Measurements from ENCODE around the gene TMC6.
"Not testable (repeated sequence)": the region's sequence is repeated elsewhere in the genome, so short reads cannot be mapped to it uniquely, and the experiment has no call there.

TMC6 gene, protein sequence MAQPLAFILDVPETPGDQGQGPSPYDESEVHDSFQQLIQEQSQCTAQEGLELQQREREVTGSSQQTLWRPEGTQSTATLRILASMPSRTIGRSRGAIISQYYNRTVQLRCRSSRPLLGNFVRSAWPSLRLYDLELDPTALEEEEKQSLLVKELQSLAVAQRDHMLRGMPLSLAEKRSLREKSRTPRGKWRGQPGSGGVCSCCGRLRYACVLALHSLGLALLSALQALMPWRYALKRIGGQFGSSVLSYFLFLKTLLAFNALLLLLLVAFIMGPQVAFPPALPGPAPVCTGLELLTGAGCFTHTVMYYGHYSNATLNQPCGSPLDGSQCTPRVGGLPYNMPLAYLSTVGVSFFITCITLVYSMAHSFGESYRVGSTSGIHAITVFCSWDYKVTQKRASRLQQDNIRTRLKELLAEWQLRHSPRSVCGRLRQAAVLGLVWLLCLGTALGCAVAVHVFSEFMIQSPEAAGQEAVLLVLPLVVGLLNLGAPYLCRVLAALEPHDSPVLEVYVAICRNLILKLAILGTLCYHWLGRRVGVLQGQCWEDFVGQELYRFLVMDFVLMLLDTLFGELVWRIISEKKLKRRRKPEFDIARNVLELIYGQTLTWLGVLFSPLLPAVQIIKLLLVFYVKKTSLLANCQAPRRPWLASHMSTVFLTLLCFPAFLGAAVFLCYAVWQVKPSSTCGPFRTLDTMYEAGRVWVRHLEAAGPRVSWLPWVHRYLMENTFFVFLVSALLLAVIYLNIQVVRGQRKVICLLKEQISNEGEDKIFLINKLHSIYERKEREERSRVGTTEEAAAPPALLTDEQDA

DNA sequence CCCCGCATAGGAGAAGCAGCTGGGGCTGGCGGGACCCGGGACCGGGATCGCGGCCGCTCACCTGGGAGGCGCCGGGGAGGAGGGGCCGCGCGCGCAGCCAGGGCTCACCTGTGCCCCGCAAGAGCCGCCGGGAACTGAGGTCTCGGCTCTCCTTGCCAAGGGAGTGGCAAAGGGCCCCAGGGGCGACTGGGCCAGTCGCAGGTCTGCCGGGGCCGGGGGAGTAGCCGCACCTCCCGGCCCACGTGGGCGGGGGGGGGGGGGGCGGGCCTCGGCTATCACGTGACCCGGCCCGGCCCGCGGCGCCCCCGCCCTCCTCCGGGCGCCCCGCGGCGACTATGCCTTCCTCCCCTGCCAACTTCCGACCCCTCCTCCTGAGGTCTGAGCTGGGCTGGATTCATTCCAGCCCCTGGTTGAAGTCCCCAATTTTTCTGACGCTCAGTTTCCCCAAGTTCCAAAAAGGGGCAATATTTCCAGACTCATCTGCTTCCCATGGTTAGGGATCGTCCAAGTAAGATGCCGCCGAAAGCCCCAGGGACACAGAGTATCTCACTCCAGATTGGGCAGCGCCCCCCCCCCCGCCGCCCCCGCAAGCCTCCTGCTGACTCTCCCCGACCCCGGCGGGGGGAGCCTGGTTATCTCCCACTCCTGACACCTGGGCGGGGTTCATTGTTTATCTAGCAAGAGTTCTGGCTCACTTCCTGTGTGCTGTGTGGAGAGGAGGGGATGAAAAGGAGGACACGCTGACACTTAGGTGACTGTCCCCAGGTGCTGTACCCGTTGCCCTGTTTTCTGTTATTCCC is at the start of gene TMC6:
Gene TMC6 (minus strand): TSS at position 205 of the 800 bp plus-strand sequence. CDS start 1,923 bp downstream, outside the sequence.
- H3K9me3 ChIP-seq (ENCODE audit: low read length): no peaks in the 10 kb centered on the region
- H2AFZ ChIP-seq (ENCODE audit: low read depth, low read length): no peak within 1 kb of the TSS
- no peaks in the 10 kb centered on the region for H3K36me3 ChIP-seq (ENCODE audit: insufficient read depth, low read length)
- H3K4me3 ChIP-seq (ENCODE audit: low read length): peak within 1 kb of the TSS; percentile 41
- peaks cover 35% of the 10 kb centered on the region for H3K27me3 ChIP-seq (ENCODE audit: insufficient read depth, low read length)
- peaks cover 11% of the 10 kb centered on the region for H3K4me1 ChIP-seq (ENCODE audit: insufficient read depth, low read length)

DNA sequence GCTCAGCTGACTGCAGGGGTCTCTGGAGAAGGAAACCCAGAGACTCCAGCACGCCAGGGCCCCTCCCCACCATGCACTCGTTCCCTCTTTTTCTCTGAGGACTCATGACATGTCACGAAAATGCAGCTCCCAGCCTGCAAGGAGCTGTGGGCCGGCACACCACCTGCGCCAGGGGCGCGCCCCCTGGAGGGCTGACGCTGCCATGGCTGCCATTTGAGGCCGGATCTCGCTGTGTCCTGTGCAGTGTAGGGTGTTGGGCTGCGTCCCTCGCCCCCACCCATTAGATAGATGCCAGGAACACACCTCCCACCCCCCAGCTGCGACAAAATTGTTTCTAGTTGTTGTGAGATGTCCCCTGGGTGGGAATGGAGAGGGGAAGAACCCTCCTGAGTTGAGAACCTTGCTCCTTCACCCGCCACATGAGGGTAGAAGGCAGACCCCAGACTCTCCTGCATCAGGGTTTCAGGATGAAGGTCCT is 48.0 kb upstream of the TMC6 start:
- H3K9me3 ChIP-seq (ENCODE audit: low read length): no peaks in the 10 kb centered on the region
- H3K36me3 ChIP-seq (ENCODE audit: insufficient read depth, low read length): peaks cover 45% of the 10 kb centered on the region
- H3K4me3 ChIP-seq (ENCODE audit: low read length): no peak overlapping the region
- no peak overlapping the region for H2AFZ ChIP-seq (ENCODE audit: low read depth, low read length)
- no peaks in the 10 kb centered on the region for H3K27me3 ChIP-seq (ENCODE audit: insufficient read depth, low read length)
- peaks cover 2% of the 10 kb centered on the region for H3K4me1 ChIP-seq (ENCODE audit: insufficient read depth, low read length)

DNA sequence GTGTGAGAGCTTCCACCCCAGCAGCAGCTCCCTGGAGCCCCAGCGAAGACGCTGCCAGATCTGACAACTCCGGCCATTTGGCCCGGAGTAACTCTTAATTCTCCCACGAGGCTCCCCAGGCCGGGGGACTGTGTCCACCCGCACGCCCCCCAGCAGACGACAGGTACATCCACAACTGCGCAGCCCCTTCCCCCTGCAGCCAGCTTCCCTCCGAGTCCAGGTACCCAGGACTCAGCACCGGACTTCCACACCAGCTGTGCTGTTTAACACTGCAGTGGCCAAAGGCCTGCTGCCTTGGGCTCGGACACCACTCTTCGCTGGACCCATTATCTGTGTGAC is 47.1 kb upstream of the TMC6 start:
- Histone ChIP-seq H3K27me3 (ENCODE audit: insufficient read depth, low read length) (no peaks in the 10 kb centered on the region), H3K9me3 (ENCODE audit: low read length) (no peaks in the 10 kb centered on the region), H3K4me1 (ENCODE audit: insufficient read depth, low read length) (peaks cover 2% of the 10 kb centered on the region), H3K4me3 (ENCODE audit: low read length) (no peak overlapping the region), H2AFZ (ENCODE audit: low read depth, low read length) (no peak overlapping the region), H3K36me3 (ENCODE audit: insufficient read depth, low read length) (peaks cover 45% of the 10 kb centered on the region)

DNA sequence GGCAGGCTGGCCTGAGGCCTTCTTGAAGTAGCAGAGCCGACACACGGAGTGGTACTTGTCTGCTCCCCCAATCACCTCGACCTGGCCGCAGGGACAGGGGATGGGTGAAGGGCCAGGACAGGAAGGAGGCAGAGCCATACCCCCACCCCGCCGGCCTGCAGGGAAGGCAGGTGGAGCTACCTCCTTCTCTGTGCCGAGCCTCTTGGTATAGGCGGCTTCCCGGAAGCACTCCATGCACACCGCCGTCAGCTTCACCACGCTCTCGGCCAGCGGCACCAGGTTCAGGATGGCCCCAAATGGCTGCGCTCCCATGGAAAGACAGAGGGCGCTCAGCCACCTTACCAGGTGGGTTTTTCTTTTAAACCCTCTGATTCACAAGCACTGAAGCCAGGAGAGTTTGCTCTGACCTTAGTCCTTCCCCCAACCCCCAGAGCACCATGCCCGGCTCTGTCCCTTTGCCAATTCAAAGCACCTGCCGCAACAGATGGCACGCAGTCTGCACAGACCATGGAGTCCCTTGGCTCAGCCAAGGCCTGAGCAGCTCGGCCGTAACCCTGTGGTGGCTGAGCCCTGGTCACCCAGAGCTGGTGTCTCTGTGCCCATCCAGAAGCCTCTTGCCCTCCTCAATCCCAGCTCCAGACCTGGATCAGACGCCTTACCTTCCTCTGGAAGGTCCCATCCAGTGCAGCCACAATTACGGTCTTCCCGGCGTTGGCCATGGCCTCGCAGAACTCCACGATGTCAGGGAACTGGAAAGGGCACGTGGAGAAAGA is 46.5 kb upstream of the TMC6 start:
- Histone ChIP-seq H3K9me3 (ENCODE audit: low read length) (no peaks in the 10 kb centered on the region), H3K36me3 (ENCODE audit: insufficient read depth, low read length) (peaks cover 43% of the 10 kb centered on the region), H3K4me3 (ENCODE audit: low read length) (no peak overlapping the region), H3K4me1 (ENCODE audit: insufficient read depth, low read length) (peaks cover 2% of the 10 kb centered on the region), H3K27me3 (ENCODE audit: insufficient read depth, low read length) (no peaks in the 10 kb centered on the region), H2AFZ (ENCODE audit: low read depth, low read length) (no peak overlapping the region)

DNA sequence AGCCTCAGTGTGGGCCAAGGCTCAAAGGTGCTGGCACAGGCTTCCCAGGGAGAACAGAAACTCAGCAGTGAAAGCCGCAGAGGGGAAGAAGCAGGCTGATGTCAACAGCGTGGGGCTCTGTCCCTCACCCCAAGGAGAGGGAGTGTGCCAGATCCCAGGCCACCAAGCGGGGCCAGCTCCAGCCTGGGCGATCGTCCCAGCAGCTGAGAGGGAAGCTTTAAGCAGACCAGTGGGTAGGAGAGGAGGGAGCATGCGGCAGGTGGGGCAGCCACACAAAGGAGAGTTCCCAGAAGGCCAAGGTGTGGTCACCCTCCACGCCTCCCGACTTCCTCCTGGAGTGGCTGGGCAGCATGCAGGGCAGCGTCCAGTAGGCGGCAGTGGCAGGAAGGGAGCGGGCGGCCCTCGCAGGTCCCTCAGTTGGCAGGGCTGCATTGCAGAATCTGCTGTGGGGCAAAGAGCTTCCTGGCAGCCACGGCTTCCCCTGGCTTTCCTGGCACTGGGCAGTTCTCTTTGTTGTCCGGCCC is 45.9 kb upstream of the TMC6 start:
- Histone ChIP-seq H3K9me3 (ENCODE audit: low read length) (no peaks in the 10 kb centered on the region), H2AFZ (ENCODE audit: low read depth, low read length) (no peak overlapping the region), H3K4me3 (ENCODE audit: low read length) (no peak overlapping the region), H3K27me3 (ENCODE audit: insufficient read depth, low read length) (no peaks in the 10 kb centered on the region), H3K4me1 (ENCODE audit: insufficient read depth, low read length) (peaks cover 2% of the 10 kb centered on the region), H3K36me3 (ENCODE audit: insufficient read depth, low read length) (peaks cover 37% of the 10 kb centered on the region)

DNA sequence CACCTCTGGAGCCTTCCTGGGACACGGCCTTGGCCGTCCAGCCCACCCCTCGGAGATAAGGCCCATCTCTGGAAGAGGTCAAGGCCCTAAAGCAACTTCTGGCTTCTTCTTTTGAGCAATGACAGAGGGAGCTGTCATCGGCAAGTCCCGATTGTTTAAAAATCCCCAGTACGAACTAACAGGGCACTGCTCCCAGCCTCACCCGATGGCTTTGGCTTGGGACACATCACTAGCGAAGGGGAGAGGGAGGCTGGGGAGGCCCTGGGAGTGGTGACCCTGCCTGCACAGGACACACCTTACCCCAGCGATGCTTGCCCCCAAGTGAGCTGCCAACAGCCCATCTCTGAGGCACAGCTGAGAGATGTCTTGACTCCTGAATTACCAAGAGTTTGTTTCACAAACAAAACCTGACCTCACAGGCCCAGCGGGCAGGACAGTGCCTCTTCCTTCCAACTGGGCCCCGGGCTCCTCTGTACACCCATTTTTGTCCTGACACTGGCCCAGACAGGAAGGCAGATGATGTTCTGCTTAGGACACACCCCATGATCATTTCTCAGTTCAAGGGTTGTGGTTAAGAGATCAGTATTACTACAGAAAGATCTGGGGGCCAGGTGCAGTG is 44.7 kb upstream of the TMC6 start:
- Histone ChIP-seq H3K27me3 (ENCODE audit: insufficient read depth, low read length) (no peaks in the 10 kb centered on the region), H3K9me3 (ENCODE audit: low read length) (no peaks in the 10 kb centered on the region), H3K4me1 (ENCODE audit: insufficient read depth, low read length) (peaks cover 7% of the 10 kb centered on the region), H2AFZ (ENCODE audit: low read depth, low read length) (no peak overlapping the region), H3K4me3 (ENCODE audit: low read length) (no peak overlapping the region), H3K36me3 (ENCODE audit: insufficient read depth, low read length) (peaks cover 26% of the 10 kb centered on the region)

DNA sequence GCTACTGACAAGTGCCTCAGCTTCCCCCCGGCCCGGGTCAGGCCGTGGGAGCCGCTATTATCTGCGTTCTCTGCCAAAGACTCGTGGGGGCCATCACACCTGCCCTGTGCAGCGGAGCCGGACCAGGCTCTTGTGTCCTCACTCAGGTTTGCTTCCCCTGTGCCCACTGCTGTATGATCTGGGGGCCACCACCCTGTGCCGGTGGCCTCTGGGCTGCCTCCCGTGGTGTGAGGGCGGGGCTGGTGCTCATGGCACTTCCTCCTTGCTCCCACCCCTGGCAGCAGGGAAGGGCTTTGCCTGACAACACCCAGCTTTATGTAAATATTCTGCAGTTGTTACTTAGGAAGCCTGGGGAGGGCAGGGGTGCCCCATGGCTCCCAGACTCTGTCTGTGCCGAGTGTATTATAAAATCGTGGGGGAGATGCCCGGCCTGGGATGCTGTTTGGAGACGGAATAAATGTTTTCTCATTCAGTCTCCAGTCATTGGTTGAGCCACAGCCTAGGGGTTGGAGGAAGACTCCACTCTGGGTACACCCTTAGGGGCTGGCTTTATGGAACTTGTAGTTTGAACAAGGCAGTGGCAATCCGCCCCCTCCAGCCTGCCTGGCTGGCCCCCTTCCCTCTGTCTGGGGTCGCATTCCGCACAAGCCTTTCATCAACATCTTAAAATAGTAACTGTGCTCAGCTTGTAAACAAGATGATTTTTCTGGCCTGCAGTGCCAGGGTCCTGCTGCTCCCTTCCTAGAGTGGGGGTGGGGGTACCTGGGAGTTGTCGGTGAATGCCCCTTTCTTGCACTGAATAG is 43.9 kb upstream of the TMC6 start:
- Histone ChIP-seq H3K4me1 (ENCODE audit: insufficient read depth, low read length) (peaks cover 11% of the 10 kb centered on the region), H3K27me3 (ENCODE audit: insufficient read depth, low read length) (no peaks in the 10 kb centered on the region)

DNA sequence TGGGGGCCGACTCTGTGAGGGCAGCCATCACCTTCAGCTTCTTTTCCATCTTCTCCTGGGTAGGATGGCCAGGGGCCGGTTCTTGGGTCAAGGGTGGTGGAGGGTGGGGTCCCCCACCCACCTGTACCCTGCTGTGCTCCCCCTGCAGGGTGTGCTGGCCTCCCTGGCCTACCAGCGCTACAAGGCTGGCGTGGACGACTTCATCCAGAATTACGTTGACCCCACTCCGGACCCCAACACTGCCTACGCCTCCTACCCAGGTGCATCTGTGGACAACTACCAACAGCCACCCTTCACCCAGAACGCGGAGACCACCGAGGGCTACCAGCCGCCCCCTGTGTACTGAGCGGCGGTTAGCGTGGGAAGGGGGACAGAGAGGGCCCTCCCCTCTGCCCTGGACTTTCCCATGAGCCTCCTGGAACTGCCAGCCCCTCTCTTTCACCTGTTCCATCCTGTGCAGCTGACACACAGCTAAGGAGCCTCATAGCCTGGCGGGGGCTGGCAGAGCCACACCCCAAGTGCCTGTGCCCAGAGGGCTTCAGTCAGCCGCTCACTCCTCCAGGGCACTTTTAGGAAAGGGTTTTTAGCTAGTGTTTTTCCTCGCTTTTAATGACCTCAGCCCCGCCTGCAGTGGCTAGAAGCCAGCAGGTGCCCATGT is 43.2 kb upstream of the TMC6 start:
- not testable (repeated sequence) for H2AFZ ChIP-seq (ENCODE audit: low read depth, low read length); H3K4me3 ChIP-seq (ENCODE audit: low read length); H3K27me3 ChIP-seq (ENCODE audit: insufficient read depth, low read length); H3K9me3 ChIP-seq (ENCODE audit: low read length)
- peaks cover 25% of the 10 kb centered on the region for H3K36me3 ChIP-seq (ENCODE audit: insufficient read depth, low read length)
- peaks cover 11% of the 10 kb centered on the region for H3K4me1 ChIP-seq (ENCODE audit: insufficient read depth, low read length)

More for the DNA sequence above, 43.9 kb upstream of the TMC6 start:
- no peak overlapping the region for H2AFZ ChIP-seq (ENCODE audit: low read depth, low read length)
- no peaks in the 10 kb centered on the region for H3K9me3 ChIP-seq (ENCODE audit: low read length)
- peaks cover 25% of the 10 kb centered on the region for H3K36me3 ChIP-seq (ENCODE audit: insufficient read depth, low read length)
- H3K4me3 ChIP-seq (ENCODE audit: low read length): no peak overlapping the region

DNA sequence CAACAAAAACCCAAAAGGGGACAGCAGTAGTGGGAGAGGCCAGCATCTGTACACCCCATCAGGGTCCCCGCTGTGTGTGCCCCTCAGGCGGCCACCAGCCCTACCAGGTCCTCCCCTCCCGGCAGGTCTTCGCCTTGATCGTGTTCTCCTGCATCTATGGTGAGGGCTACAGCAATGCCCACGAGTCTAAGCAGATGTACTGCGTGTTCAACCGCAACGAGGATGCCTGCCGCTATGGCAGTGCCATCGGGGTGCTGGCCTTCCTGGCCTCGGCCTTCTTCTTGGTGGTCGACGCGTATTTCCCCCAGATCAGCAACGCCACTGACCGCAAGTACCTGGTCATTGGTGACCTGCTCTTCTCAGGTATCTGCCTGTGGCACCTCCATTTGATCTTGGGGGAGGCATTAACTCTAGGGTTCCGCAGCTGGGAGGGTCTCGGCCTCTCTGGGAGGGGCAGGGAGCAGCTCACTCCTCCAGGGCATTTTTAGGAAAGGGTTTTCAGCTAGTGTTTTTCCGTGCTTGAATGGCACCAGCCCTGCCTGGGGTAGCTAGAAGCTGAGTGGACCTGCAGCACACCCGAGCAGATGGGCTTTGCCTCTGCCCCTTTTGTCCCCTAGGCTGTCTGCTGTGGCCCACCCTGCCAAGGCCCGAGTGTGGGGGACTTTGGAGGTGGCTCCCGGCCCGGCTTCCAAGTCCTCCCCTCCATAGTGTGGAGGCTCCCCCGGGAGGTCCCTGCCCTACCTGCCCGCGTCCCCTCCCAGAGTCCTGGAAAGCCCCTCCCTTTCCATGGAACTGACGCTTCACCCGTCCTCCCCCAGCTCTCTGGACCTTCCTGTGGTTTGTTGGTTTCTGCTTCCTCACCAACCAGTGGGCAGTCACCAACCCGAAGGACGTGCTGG is 42.4 kb upstream of the TMC6 start:
- no peaks in the 10 kb centered on the region for H3K27me3 ChIP-seq (ENCODE audit: insufficient read depth, low read length)
- no peaks in the 10 kb centered on the region for H3K9me3 ChIP-seq (ENCODE audit: low read length)
- H3K4me3 ChIP-seq (ENCODE audit: low read length): no peak overlapping the region
- no peak overlapping the region for H2AFZ ChIP-seq (ENCODE audit: low read depth, low read length)
- peaks cover 21% of the 10 kb centered on the region for H3K36me3 ChIP-seq (ENCODE audit: insufficient read depth, low read length)
- H3K4me1 ChIP-seq (ENCODE audit: insufficient read depth, low read length): peaks cover 11% of the 10 kb centered on the region

DNA sequence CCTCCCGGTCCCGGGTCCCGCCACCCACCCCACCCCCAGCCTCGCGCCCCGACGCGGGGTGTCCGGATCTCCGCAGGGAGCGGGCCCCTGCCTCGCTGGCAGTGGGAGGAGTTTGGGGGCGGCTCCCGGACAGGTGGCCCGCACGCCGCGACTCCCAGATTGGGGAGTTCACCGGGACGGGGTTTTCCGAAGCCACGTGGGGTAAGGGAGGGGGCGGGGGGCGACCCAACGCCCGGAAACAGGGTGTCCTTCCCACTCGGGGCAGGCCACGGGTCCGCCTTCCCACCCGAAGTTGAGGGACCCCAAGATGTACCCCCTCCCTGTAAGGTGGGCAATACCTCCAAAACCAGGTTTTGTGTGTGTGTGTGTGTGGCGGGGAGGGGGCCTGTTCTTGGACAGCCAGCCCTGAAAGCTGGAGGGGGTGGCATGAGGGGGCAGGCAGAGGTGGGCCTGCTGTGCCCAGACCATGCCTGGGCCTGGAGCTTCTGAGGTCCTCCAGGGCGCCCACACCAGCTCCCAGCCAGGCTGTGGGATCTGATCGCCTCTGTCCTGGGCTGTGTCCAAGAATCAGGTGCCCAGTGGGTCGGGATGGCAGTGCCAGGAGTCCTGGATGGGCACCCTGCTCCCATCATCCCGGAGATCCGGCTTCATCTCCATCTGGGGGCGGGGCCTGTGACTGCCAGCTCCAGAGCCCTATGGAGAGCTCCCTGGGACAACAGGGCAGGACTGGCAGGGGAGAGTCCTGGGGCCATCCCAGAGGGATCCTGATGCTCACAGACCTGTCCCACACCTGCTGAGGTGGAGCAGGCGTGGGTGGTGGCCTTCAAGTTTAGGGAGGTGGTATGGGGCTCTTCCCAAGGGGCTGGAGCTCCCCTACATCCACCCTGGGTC is 40.6 kb upstream of the TMC6 start:
- H2AFZ ChIP-seq (ENCODE audit: low read depth, low read length): peak overlapping the region; percentile 92

More for the DNA sequence above, 40.6 kb upstream of the TMC6 start:
- no peaks in the 10 kb centered on the region for H3K9me3 ChIP-seq (ENCODE audit: low read length)
- H3K36me3 ChIP-seq (ENCODE audit: insufficient read depth, low read length): peaks cover 8% of the 10 kb centered on the region
- H3K4me3 ChIP-seq (ENCODE audit: low read length): peak overlapping the region; percentile 57
- no peaks in the 10 kb centered on the region for H3K27me3 ChIP-seq (ENCODE audit: insufficient read depth, low read length)
- peaks cover 11% of the 10 kb centered on the region for H3K4me1 ChIP-seq (ENCODE audit: insufficient read depth, low read length)

Measured in neuron (in vitro differentiated cells).